Bronchial epithelial cell (primary cell): Measurements from ENCODE around the gene LONRF2. TPM values are rescaled to one million over a fixed set of nuclear protein-coding genes. Genes with fewer than 3 reads are reported as not detected.
"Not testable (repeated sequence)": the region's sequence is repeated elsewhere in the genome, so short reads cannot be mapped to it uniquely, and the experiment has no call there.

ENCODE experiments used
- DNase-seq: peaks from one replicate; pipeline ENCODE4 v3.0.0-alpha.2; 2010; ENCODE audit warnings: low read depth
- FAIRE-seq: peaks from 2 replicates; lab custom pipeline; 2011; peaks lifted over from hg19 to GRCh38; lab: Jason Lieb, UNC
- H3K27me3 ChIP-seq: 2 replicates; pipeline ENCODE4 v1.5.1; 2011; ENCODE audit warnings: low read length; ENCODE audit not compliant: control insufficient read depth, insufficient read depth
- H3K36me3 ChIP-seq: 2 replicates; pipeline ENCODE4 v1.5.1; 2011; ENCODE audit warnings: low read length; ENCODE audit not compliant: control insufficient read depth, insufficient read depth
- H3K4me3 ChIP-seq: 2 replicates; pipeline ENCODE4 v1.5.1; 2011; ENCODE audit warnings: mild to moderate bottlenecking, low read depth, low read length, control low read depth
- CTCF ChIP-seq: IDR thresholded peaks from 2 replicates; pipeline ENCODE4 v1.5.1; 2011; ENCODE audit warnings: mild to moderate bottlenecking, moderate library complexity, low read length, control low read depth, inconsistent platforms; ENCODE audit not compliant: insufficient read depth, severe bottlenecking
- total RNA-seq: library from RNA; depleted of rRNA; stranded (reverse); fragments of >200 nt; gene quantifications from 2 replicates; pipeline ENCODE4 v1.2.1, GENCODE V29; 2014

LONRF2 gene
- total RNA-seq, 1 donor from 2014 or later = not detected

GRCh38 chr2:100352521-100352920 lies 30.2 kb upstream of the LONRF2 start:
- no peak for DNase-seq

GRCh38 chr2:100350661-100351185 lies 28.4 kb upstream of the LONRF2 start:
- no peaks in the 10 kb centered on the region for H3K36me3 ChIP-seq
- no peaks in the 10 kb centered on the region for H3K27me3 ChIP-seq
- FAIRE-seq (no peak), DNase-seq (no peak)
- TF ChIP-seq CTCF = no peak
- H3K4me3 ChIP-seq = no peak overlapping the region

More at GRCh38 chr2:100352521-100352920, 30.2 kb upstream of the LONRF2 start:
- Histone ChIP-seq H3K27me3 (no peaks in the 10 kb centered on the region), H3K4me3 (no peak overlapping the region), H3K36me3 (no peaks in the 10 kb centered on the region)
- no peak for FAIRE-seq
- TF ChIP-seq CTCF = no peak

GRCh38 chr2:100345144-100345543 lies 22.8 kb upstream of the LONRF2 start:
- not testable (repeated sequence) for FAIRE-seq, H3K4me3 ChIP-seq, DNase-seq, H3K36me3 ChIP-seq, H3K27me3 ChIP-seq

GRCh38 chr2:100344433-100344832 lies 22.1 kb upstream of the LONRF2 start:
- no peak overlapping the region for H3K4me3 ChIP-seq
- no peak for FAIRE-seq
- DNase-seq = no peak
- no peaks in the 10 kb centered on the region for H3K36me3 ChIP-seq
- no peak for TF ChIP-seq CTCF
- no peaks in the 10 kb centered on the region for H3K27me3 ChIP-seq

- not testable (repeated sequence) for H3K27me3 ChIP-seq, H3K36me3 ChIP-seq, H3K4me3 ChIP-seq, DNase-seq, FAIRE-seq
Observed at GRCh38 chr2:100342466-100342865, 20.2 kb upstream of the LONRF2 start.

GRCh38 chr2:100339823-100340222 lies 17.5 kb upstream of the LONRF2 start:
- FAIRE-seq = no peak
- Histone ChIP-seq H3K27me3 (peaks cover 1% of the 10 kb centered on the region), H3K36me3 (no peaks in the 10 kb centered on the region), H3K4me3 (no peak overlapping the region)
- no peak for TF ChIP-seq CTCF
- DNase-seq = no peak

- Histone ChIP-seq H3K4me3 (no peak overlapping the region), H3K36me3 (no peaks in the 10 kb centered on the region), H3K27me3 (peaks cover 1% of the 10 kb centered on the region)
- DNase-seq (no peak), FAIRE-seq (no peak)
- TF ChIP-seq CTCF = no peak
Observed at GRCh38 chr2:100334929-100335328, 12.6 kb upstream of the LONRF2 start.
